Gastrocnemius medialis (tissue), 4 donors: ENCODE measurements around the gene DDT.

Experiments
- CTCF ChIP-seq, 5 experiments: fragments of 450-650 bp in 3 of 5; fragments of 200-600 bp in 2 of 5; sonication (generic) in 2 of 5; IDR thresholded peaks in 4 of 5; conservative IDR thresholded peaks in 1 of 5; 1 replicate in 4 of 5; 2 replicates in 1 of 5; pipeline ENCODE4 v1.5.1; 2016 to 2019; ENCODE audit warnings: antibody characterized with exemption in 5 of 5, mild to moderate bottlenecking in 3 of 5, moderate library complexity in 3 of 5
- POLR2A ChIP-seq, 2 donors: fragments of 450-650 bp; IDR thresholded peaks; one replicate each; pipeline ENCODE4 v1.6.1; 2017; ENCODE audit warnings: antibody characterized with exemption in 2 of 2, mild to moderate bottlenecking in 2 of 2, moderate library complexity in 2 of 2

- TF ChIP-seq CTCF (IDR thresholded peaks at IDR 0.05 in 4 of 5, conservative IDR thresholded peaks at IDR 0.05 in 1 of 5) (no peak), POLR2A (IDR thresholded peaks at IDR 0.05) (no peak)
Observed at GRCh38 chr22:23970816-23971486, 3.3 kb downstream of the DDT start.
